ENCODE data around the gene CD27.
"Not testable (repeated sequence)": the region's sequence is repeated elsewhere in the genome, so short reads cannot be mapped to it uniquely, and the experiment has no call there.

The CD27 gene

DNA sequence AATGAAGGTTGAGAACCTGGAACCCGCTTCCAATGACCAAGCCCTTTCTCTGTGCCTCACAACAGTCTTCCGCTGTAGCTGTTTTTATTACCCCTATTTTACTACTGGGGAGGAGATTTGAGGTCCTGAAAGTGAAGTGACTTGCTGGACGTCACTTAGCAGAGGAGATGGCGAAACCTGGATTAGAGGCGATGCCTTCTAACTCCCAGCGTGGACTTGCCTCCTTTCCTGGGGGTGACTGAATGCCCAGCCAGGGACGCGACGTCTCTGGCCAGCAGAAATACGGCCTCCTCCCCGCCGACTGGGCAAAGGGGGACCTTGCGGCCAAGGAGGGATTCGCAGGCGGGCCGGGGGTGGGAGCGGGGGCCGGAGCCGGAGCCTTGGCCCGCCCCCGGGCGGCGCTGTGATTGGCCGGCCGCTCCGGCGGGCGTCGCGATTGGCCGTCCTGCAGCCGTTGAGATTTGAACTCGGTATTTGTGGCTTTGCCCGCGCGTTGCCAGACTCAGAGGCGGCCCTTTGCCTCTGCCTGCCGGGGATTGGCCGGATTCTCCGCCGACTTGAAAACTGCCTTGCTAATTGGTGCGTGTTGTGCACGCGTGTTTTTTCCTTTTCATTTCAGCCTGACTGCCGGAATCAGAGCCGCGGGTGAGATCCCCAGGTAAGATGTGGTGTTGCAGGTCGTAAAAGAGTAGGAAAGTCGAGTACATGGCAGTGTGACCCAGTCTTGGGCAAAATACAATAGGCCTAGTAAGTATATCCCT lies 48.9 kb downstream of the CD27 start, which contains the start of gene NCAPD2:
NCAPD2 (plus strand) TSS at position 606 of the 761 bp plus-strand sequence. CDS start 997 bp downstream, outside the sequence.
- DNase-seq: peak; percentile 91

DNA sequence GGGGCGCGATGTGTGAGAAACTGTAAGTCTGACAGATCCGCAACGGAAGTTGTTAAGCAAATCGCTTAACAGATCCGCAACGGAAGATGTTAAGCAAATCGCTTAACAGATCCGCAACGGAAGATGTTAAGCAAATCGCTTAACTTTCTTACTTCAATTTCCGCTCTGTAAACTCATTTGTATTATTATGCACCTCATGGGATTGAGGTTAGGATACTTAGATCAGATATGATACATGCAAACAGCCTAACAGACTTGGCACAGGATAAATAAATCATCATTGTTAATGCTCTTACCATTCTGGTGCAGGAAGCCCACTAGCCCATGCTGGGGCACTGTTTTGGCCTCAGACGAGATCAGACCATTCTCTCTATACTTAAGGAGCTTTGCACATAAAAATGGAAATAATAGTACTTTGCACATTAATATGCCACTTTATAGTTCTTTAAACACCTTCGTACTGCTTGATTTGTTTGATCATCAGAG lies 49.5 kb downstream of the CD27 start:
- no peak for DNase-seq

DNA sequence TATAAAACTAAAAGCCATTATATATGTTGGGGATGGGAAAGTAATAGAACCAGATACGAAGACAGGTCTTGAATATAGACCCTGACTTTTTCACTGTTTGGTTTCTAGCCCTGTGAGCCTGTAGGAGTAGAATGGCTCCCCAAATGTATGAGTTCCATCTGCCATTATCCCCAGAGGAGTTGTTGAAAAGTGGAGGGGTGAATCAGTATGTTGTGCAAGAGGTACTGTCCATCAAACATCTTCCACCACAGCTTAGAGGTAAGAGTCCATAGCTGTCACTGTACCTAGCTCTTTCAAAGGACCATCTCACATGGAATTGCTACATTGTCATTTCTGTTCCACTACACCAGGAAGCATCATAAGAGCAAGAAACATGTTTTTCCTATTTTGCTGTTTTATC lies 50.2 kb downstream of the CD27 start:
- no peak for DNase-seq

DNA sequence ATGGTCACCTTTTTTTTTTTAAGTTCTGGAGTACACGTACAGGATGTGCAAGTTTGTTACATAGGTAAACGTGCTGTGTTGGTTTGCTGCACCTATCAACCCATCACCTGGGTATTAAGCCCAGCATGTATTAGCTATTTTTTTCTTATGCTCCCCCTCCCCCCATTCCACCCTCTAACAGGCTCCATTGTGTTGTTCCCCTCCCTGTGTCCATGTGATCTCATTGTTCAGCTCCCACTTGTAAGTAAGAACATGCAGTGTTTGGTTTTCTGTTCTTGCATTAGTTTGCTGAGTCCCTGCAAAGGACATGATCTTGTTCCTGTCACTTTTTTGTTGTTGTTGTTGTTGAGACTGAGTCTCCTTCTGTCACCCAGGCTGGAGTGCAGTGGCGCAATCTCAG lies 52.5 kb downstream of the CD27 start:
- DNase-seq: not testable (repeated sequence)

DNA sequence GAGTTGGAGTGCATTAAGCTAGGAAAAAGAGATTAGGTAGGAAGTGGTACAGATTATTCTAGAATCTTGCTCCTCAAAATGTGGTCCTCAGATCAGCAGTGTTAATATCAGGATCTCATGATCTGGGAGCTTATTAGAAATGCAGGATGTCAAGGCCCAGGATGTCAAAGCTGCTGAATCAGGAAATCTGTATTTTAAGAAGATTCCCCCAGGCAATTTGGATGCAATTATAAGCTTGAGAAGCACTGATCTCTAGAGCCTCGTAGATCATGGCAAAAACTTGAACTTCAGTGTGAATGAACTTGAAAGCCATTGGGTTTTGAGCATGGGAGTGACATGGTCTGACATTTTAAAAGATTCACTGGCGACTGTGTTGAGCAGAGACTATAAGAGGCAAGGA lies 55.7 kb downstream of the CD27 start:
- DNase-seq: no peak

Data from NCI-H2227 treated with DMSO at 0.1 percent for 48 hours (cell line).